Esophagus muscularis mucosa (tissue), 4 donors: ENCODE data around the gene UBE2I. TPM values are rescaled to one million over a fixed set of nuclear protein-coding genes. Genes with fewer than 3 reads are reported as not detected.

ENCODE experiments used
- DNase-seq: peaks from one replicate; pipeline ENCODE4 v3.0.0-alpha.2; 2017; ENCODE audit errors: extremely low spot score
- H3K27ac ChIP-seq, 4 donors: fragments of 200-600 bp; sonication (generic); replicated peaks in 1 of 4; 1 replicate in 3 of 4; 2 replicates in 1 of 4; pipeline ENCODE4 v1.5.1; 2016 to 2019; ENCODE audit warnings: mild to moderate bottlenecking in 1 of 4
- H3K27me3 ChIP-seq, 4 donors: fragments of 200-600 bp; sonication (generic); one replicate each; pipeline versions ENCODE4 v1.5.1 to v1.6.0; 2016 to 2019
- H3K36me3 ChIP-seq, 4 donors: fragments of 200-600 bp; sonication (generic); one replicate each; pipeline ENCODE4 v1.5.1; 2016 to 2019
- H3K4me1 ChIP-seq, 4 donors: fragments of 200-600 bp; sonication (generic); one replicate each; pipeline ENCODE4 v1.5.1; 2016 to 2019
- H3K4me3 ChIP-seq, 4 donors: fragments of 200-600 bp; sonication (generic); 1 replicate in 2 of 4; 2 replicates in 2 of 4; pipeline ENCODE4 v1.5.1; 2016 to 2019; ENCODE audit warnings: mild to moderate bottlenecking in 4 of 4, moderate library complexity in 1 of 4
- H3K9me3 ChIP-seq, 4 donors: fragments of 200-600 bp; sonication (generic); 1 replicate in 3 of 4; 2 replicates in 1 of 4; pipeline ENCODE4 v1.5.1; 2016 to 2019
- CTCF ChIP-seq, 3 experiments: fragments of 200-600 bp in 2 of 3; fragments of 450-650 bp in 1 of 3; sonication (generic) in 2 of 3; IDR thresholded peaks; one replicate each; pipeline ENCODE4 v1.5.1; 2017 to 2019; ENCODE audit warnings: antibody characterized with exemption in 3 of 3, mild to moderate bottlenecking in 2 of 3, moderate library complexity in 1 of 3
- EP300 ChIP-seq: sonication (generic); formaldehyde crosslinking; IDR thresholded peaks from one replicate; pipeline ENCODE4 v1.6.1; 2017; ENCODE audit warnings: antibody characterized with exemption
- POLR2A ChIP-seq: fragments of 450-650 bp; IDR thresholded peaks from one replicate; pipeline ENCODE4 v1.6.1; 2017; ENCODE audit warnings: antibody characterized with exemption, moderate library complexity, mild to moderate bottlenecking, low read depth
- POLR2AphosphoS5 ChIP-seq, 2 donors: sonication (generic); formaldehyde crosslinking; IDR thresholded peaks; one replicate each; pipeline ENCODE4 v1.6.1; 2017; ENCODE audit warnings: antibody characterized with exemption in 2 of 2
- WGBS: methylation state at CpG from one replicate; pipeline ENCODE4 v1.1.5; 2018; 5-methylcytosine and 5-hydroxymethylcytosine counted together
- intact Hi-C: fragments of 100-400 bp; cut with DNase I; formaldehyde crosslinking; loops from one replicate; pipeline ENCODE4 v1.15.1; 2023
- total RNA-seq, 4 donors: library from RNA; depleted of rRNA; stranded (reverse); fragments of >200 nt; gene quantifications; one replicate each; pipeline versions ENCODE4 v1.1.0 to v1.2.1, GENCODE V29; 2016

Gene UBE2I
- total RNA-seq, 4 donors from 2014 or later = 42.8 to 70.5 (median 63.9) TPM

GRCh38 chr16:1344499-1344898 lies 35.1 kb downstream of the UBE2I start:
- TF ChIP-seq POLR2A = no peak
- TF ChIP-seq POLR2AphosphoS5 (IDR thresholded peaks at IDR 0.05) = no peak
- TF ChIP-seq EP300 = no peak
- TF ChIP-seq CTCF (IDR thresholded peaks at IDR 0.05) = no peak
- Histone ChIP-seq H3K9me3 (no peaks in the 10 kb centered on the region), H3K4me3 (no peak overlapping the region), H3K36me3 (peaks cover 11 to 25% (median 23%) of the 10 kb centered on the region in 4 donors), H3K4me1 (peaks cover 6 to 19% (median 16%) of the 10 kb centered on the region in 4 donors), H3K27me3 (peaks cover 0 to 20% (median 0%) of the 10 kb centered on the region in 4 donors), H3K27ac (no peak overlapping the region)
- intact Hi-C loops = no loop called here
- no peak for DNase-seq
- 68% methylated on average over 8 of the region's 14 CpGs for whole genome bisulfite sequencing

- Histone ChIP-seq H3K36me3 (peaks cover 16 to 31% (median 29%) of the 10 kb centered on the region in 4 donors), H3K9me3 (no peaks in the 10 kb centered on the region), H3K27ac (no peak overlapping the region), H3K4me1 (peaks cover 6 to 24% (median 19%) of the 10 kb centered on the region in 4 donors), H3K4me3 (no peak overlapping the region), H3K27me3 (peaks cover 0 to 20% (median 0%) of the 10 kb centered on the region in 4 donors)
- TF ChIP-seq CTCF (IDR thresholded peaks at IDR 0.05) = no peak
- 60% methylated on average over 3 of the region's 11 CpGs for WGBS
- no peak for DNase-seq
- intact Hi-C loops = no loop called here
Observed at GRCh38 chr16:1345087-1345486, 35.7 kb downstream of the UBE2I start.

GRCh38 chr16:1345651-1346421 lies 36.4 kb downstream of the UBE2I start:
- H3K4me3 ChIP-seq = no peak overlapping the region
- peaks cover 13 to 32% (median 27%) of the 10 kb centered on the region in 4 donors for H3K4me1 ChIP-seq
- WGBS = 70% methylated on average over 17 of the region's 31 CpGs
- H3K9me3 ChIP-seq = no peaks in the 10 kb centered on the region
- no peak for DNase-seq
- H3K27me3 ChIP-seq = peaks cover 0 to 20% (median 0%) of the 10 kb centered on the region in 4 donors
- intact Hi-C loops = no loop called here
- peaks cover 18 to 34% (median 33%) of the 10 kb centered on the region in 4 donors for H3K36me3 ChIP-seq
- TF ChIP-seq POLR2A = no peak
- no peak for TF ChIP-seq POLR2AphosphoS5 (IDR thresholded peaks at IDR 0.05)
- TF ChIP-seq EP300 = no peak
- no peak for TF ChIP-seq CTCF (IDR thresholded peaks at IDR 0.05)
- no peak overlapping the region for H3K27ac ChIP-seq

GRCh38 chr16:1346422-1347285 lies 37.2 kb downstream of the UBE2I start:
- no peak overlapping the region for H3K4me3 ChIP-seq
- no peak overlapping the region for H3K27ac ChIP-seq
- TF ChIP-seq EP300 (no peak), POLR2AphosphoS5 (IDR thresholded peaks at IDR 0.05) (no peak), POLR2A (no peak), CTCF (IDR thresholded peaks at IDR 0.05) (no peak)
- H3K9me3 ChIP-seq = no peaks in the 10 kb centered on the region
- H3K36me3 ChIP-seq = peaks cover 18 to 34% (median 33%) of the 10 kb centered on the region in 4 donors
- no peak for DNase-seq
- H3K27me3 ChIP-seq = peaks cover 0 to 13% (median 0%) of the 10 kb centered on the region in 4 donors
- intact Hi-C loops = no loop called here
- H3K4me1 ChIP-seq = peaks cover 16 to 38% (median 32%) of the 10 kb centered on the region in 4 donors
- 69% methylated on average over 19 of the region's 34 CpGs for WGBS
